Parathyroid adenoma (tissue), 2 donors: ENCODE results near the gene OCA2.

Source experiments
- H2AFZ ChIP-seq: fragments of 300-600 bp; sonication (generic); one replicate; pipeline ENCODE4 v1.7.0; 2017; ENCODE audit warnings: antibody characterized with exemption, mild to moderate bottlenecking
- H3K27ac ChIP-seq: fragments of 300-600 bp; sonication (generic); one replicate; pipeline ENCODE4 v1.7.0; 2017
- H3K27me3 ChIP-seq: fragments of 300-600 bp; sonication (generic); one replicate; pipeline ENCODE4 v1.7.0; 2017; ENCODE audit warnings: low read length; ENCODE audit not compliant: control insufficient read depth, insufficient read depth
- H3K36me3 ChIP-seq: fragments of 300-600 bp; sonication (generic); one replicate; pipeline ENCODE4 v1.7.0; 2017; ENCODE audit warnings: low read length; ENCODE audit not compliant: control insufficient read depth, insufficient read depth
- H3K4me1 ChIP-seq: fragments of 300-600 bp; sonication (generic); one replicate; pipeline ENCODE4 v1.7.0; 2017; ENCODE audit warnings: control low read depth
- H3K4me2 ChIP-seq: fragments of 300-600 bp; sonication (generic); one replicate; pipeline ENCODE4 v1.7.0; 2017; ENCODE audit warnings: low read length
- H3K4me3 ChIP-seq: fragments of 300-600 bp; sonication (generic); one replicate; pipeline ENCODE4 v1.7.0; 2017; ENCODE audit warnings: low read depth, low read length
- H3K79me2 ChIP-seq: fragments of 300-600 bp; sonication (generic); one replicate; pipeline ENCODE4 v1.7.0; 2017; ENCODE audit warnings: control low read depth
- H3K9ac ChIP-seq: fragments of 300-600 bp; sonication (generic); one replicate; pipeline ENCODE4 v1.7.0; 2017; ENCODE audit warnings: mild to moderate bottlenecking
- H3K9me3 ChIP-seq: fragments of 300-600 bp; sonication (generic); one replicate; pipeline ENCODE4 v1.7.0; 2017; ENCODE audit warnings: low read length; ENCODE audit not compliant: control insufficient read depth
- CTCF ChIP-seq: fragments of 300-600 bp; sonication (generic); IDR thresholded peaks from one replicate; pipeline ENCODE4 v1.7.0; 2017; ENCODE audit warnings: antibody characterized with exemption, mild to moderate bottlenecking
- donor health status: primary hyperparathyroidism.

The OCA2 gene

GRCh38 chr15:27731776-27732175 lies 367.3 kb downstream of the OCA2 start:
- Histone ChIP-seq H3K36me3 (no peaks in the 10 kb centered on the region), H3K4me2 (no peak overlapping the region), H3K79me2 (no peaks in the 10 kb centered on the region), H3K4me1 (no peaks in the 10 kb centered on the region), H2AFZ (no peak overlapping the region), H3K4me3 (no peak overlapping the region), H3K9me3 (no peaks in the 10 kb centered on the region), H3K9ac (no peak overlapping the region), H3K27me3 (no peaks in the 10 kb centered on the region), H3K27ac (no peak overlapping the region)
- TF ChIP-seq CTCF, result no peak

GRCh38 chr15:27730868-27731267 lies 368.2 kb downstream of the OCA2 start:
- no peaks in the 10 kb centered on the region for H3K9me3 ChIP-seq
- no peak overlapping the region for H3K4me3 ChIP-seq
- no peaks in the 10 kb centered on the region for H3K27me3 ChIP-seq
- no peak overlapping the region for H3K27ac ChIP-seq
- H3K4me2 ChIP-seq, result no peak overlapping the region
- no peaks in the 10 kb centered on the region for H3K79me2 ChIP-seq
- no peaks in the 10 kb centered on the region for H3K36me3 ChIP-seq
- no peak overlapping the region for H2AFZ ChIP-seq
- H3K9ac ChIP-seq, result no peak overlapping the region
- no peak for TF ChIP-seq CTCF
- no peaks in the 10 kb centered on the region for H3K4me1 ChIP-seq

- Histone ChIP-seq H3K4me2 (no peak overlapping the region), H3K79me2 (no peaks in the 10 kb centered on the region), H3K27me3 (no peaks in the 10 kb centered on the region), H3K9me3 (no peaks in the 10 kb centered on the region), H2AFZ (no peak overlapping the region), H3K4me1 (no peaks in the 10 kb centered on the region), H3K36me3 (no peaks in the 10 kb centered on the region), H3K4me3 (no peak overlapping the region), H3K27ac (no peak overlapping the region), H3K9ac (no peak overlapping the region)
- no peak for TF ChIP-seq CTCF
Measured at GRCh38 chr15:27725731-27726130, 373.4 kb downstream of the OCA2 start.

- Histone ChIP-seq H3K9ac (no peak overlapping the region), H3K36me3 (no peaks in the 10 kb centered on the region), H3K4me1 (no peaks in the 10 kb centered on the region), H2AFZ (no peak overlapping the region), H3K4me3 (no peak overlapping the region), H3K27me3 (no peaks in the 10 kb centered on the region), H3K4me2 (no peak overlapping the region), H3K79me2 (no peaks in the 10 kb centered on the region), H3K9me3 (no peaks in the 10 kb centered on the region), H3K27ac (no peak overlapping the region)
- TF ChIP-seq CTCF, result no peak
Measured at GRCh38 chr15:27723821-27724220, 375.3 kb downstream of the OCA2 start.

GRCh38 chr15:27722102-27722501 lies 377.0 kb downstream of the OCA2 start:
- Histone ChIP-seq H3K4me1 (no peaks in the 10 kb centered on the region), H3K4me2 (no peak overlapping the region), H3K36me3 (no peaks in the 10 kb centered on the region), H3K27me3 (no peaks in the 10 kb centered on the region), H3K79me2 (no peaks in the 10 kb centered on the region), H3K27ac (no peak overlapping the region), H3K4me3 (no peak overlapping the region), H3K9me3 (no peaks in the 10 kb centered on the region), H2AFZ (no peak overlapping the region), H3K9ac (no peak overlapping the region)
- TF ChIP-seq CTCF, result no peak
